OCI-LY3 (cell line): Measurements from ENCODE around the gene ZP1.

Source experiments
- H2AFZ ChIP-seq: fragments of 200-600, 300-600 bp; shearing (Covaris generic); 2 replicates; pipeline ENCODE4 v1.6.0; 2014; ENCODE audit warnings: antibody characterized with exemption, low read depth, low read length
- H3K27ac ChIP-seq: fragments of 200-600, 300-600 bp; sonication (generic); 2 replicates; pipeline ENCODE4 v1.5.1; 2014; ENCODE audit warnings: mild to moderate bottlenecking, low read length, moderate library complexity, mixed read lengths
- H3K27me3 ChIP-seq: fragments of 200-600, 300-600 bp; sonication (generic); 2 replicates; pipeline ENCODE4 v1.6.1; 2014; ENCODE audit warnings: low read depth, low read length, mixed read lengths
- H3K36me3 ChIP-seq: fragments of 200-600, 300-600 bp; sonication (generic); replicated peaks from 2 replicates; pipeline ENCODE3; 2014; ENCODE audit warnings: low read depth, low read length, mixed read lengths
- H3K4me1 ChIP-seq: fragments of 300-600, 200-600 bp; sonication (generic); 2 replicates; pipeline ENCODE4 v1.6.1; 2014; ENCODE audit warnings: low read length, mixed read lengths
- H3K4me2 ChIP-seq: fragments of 200-600, 300-600 bp; sonication (generic); 2 replicates; pipeline ENCODE4 v1.6.1; 2014; ENCODE audit warnings: low read length, mixed read lengths
- H3K4me3 ChIP-seq: fragments of 300-600, 200-600 bp; sonication (generic); 2 replicates; pipeline ENCODE4 v1.5.1; 2014; ENCODE audit warnings: antibody characterized with exemption, mild to moderate bottlenecking, low read length, moderate library complexity
- H3K79me2 ChIP-seq: fragments of 300-600, 200-600 bp; shearing (Covaris generic); 2 replicates; pipeline ENCODE4 v1.6.1; 2014; ENCODE audit warnings: mild to moderate bottlenecking, low read length, mixed read lengths
- H3K9ac ChIP-seq: fragments of 300-600, 200-600 bp; shearing (Covaris generic); 2 replicates; pipeline ENCODE4 v1.6.0; 2014; ENCODE audit warnings: mild to moderate bottlenecking, low read length, moderate library complexity
- H3K9me3 ChIP-seq: fragments of 200-600, 300-600 bp; shearing (Covaris generic); 2 replicates; pipeline ENCODE4 v1.6.1; 2014; ENCODE audit warnings: low read length, mixed read lengths; ENCODE audit not compliant: insufficient read depth
- H4K20me1 ChIP-seq: fragments of 200-600, 300-600 bp; sonication (generic); 2 replicates; pipeline ENCODE4 v1.6.1; 2016; ENCODE audit warnings: low read length, mixed read lengths; ENCODE audit not compliant: insufficient read depth
- EZH2phosphoT487 ChIP-seq: fragments of 200-600 bp; shearing (Covaris generic); IDR thresholded peaks from 2 replicates; pipeline ENCODE4 v1.6.1; 2018; ENCODE audit warnings: antibody characterized with exemption, mixed run types, low read depth
- TF ChIP-seq, protein P1 (sequence below): fragments of 200-600, 300-600 bp; sonication (generic); IDR thresholded peaks from 2 replicates; pipeline ENCODE4 v1.5.1; 2014; ENCODE audit warnings: antibody characterized with exemption, low read length, low read depth

ZP1 gene

DNA sequence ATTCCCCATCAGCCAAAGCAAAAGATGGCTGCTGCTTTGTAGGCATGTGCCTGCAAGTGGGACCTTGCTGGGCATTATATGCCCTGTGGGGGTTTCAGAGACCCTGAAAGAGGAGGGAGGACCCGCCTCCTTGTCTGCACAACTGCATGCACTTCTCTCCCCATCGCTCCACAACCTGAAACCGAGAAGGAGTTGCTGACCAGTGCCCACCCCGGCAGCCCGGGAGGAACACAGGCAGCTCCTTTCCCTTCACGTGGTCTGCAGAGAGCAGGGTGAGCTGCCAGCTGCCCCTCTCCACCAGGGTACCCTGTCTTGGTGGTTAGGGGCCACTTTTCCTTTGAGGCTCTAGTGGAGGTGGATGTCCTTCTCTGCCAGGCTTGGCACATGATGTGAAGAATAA is 55.6 kb downstream of the ZP1 start:
- H3K4me1 ChIP-seq: peaks cover 48% of the 10 kb centered on the region
- H3K9me3 ChIP-seq: no peaks in the 10 kb centered on the region
- H3K27me3 ChIP-seq: no peaks in the 10 kb centered on the region
- TF ChIP-seq, protein P1, sequence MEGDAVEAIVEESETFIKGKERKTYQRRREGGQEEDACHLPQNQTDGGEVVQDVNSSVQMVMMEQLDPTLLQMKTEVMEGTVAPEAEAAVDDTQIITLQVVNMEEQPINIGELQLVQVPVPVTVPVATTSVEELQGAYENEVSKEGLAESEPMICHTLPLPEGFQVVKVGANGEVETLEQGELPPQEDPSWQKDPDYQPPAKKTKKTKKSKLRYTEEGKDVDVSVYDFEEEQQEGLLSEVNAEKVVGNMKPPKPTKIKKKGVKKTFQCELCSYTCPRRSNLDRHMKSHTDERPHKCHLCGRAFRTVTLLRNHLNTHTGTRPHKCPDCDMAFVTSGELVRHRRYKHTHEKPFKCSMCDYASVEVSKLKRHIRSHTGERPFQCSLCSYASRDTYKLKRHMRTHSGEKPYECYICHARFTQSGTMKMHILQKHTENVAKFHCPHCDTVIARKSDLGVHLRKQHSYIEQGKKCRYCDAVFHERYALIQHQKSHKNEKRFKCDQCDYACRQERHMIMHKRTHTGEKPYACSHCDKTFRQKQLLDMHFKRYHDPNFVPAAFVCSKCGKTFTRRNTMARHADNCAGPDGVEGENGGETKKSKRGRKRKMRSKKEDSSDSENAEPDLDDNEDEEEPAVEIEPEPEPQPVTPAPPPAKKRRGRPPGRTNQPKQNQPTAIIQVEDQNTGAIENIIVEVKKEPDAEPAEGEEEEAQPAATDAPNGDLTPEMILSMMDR: no peak
- TF ChIP-seq EZH2phosphoT487: no peak
- no peak overlapping the region for H2AFZ ChIP-seq
- H3K27ac ChIP-seq: no peak overlapping the region
- no peak overlapping the region for H3K4me3 ChIP-seq
- H3K79me2 ChIP-seq: peaks cover 21% of the 10 kb centered on the region
- peaks cover 22% of the 10 kb centered on the region for H4K20me1 ChIP-seq
- peaks cover 46% of the 10 kb centered on the region for H3K36me3 ChIP-seq
- no peak overlapping the region for H3K9ac ChIP-seq
- H3K4me2 ChIP-seq: no peak overlapping the region

GRCh38 chr11:60923326-60923725 is 56.0 kb downstream of the ZP1 start:
- H3K4me3 ChIP-seq: peak overlapping the region; percentile 81
- H3K4me2 ChIP-seq: peak overlapping the region; percentile 95
- peaks cover 44% of the 10 kb centered on the region for H3K4me1 ChIP-seq
- H3K27me3 ChIP-seq: no peaks in the 10 kb centered on the region
- peaks cover 18% of the 10 kb centered on the region for H4K20me1 ChIP-seq
- H2AFZ ChIP-seq: no peak overlapping the region
- H3K9me3 ChIP-seq: no peaks in the 10 kb centered on the region
- H3K79me2 ChIP-seq: peaks cover 17% of the 10 kb centered on the region
- H3K9ac ChIP-seq: no peak overlapping the region
- no peak overlapping the region for H3K27ac ChIP-seq
- H3K36me3 ChIP-seq: peaks cover 42% of the 10 kb centered on the region
- no peak for TF ChIP-seq EZH2phosphoT487
- TF ChIP-seq, protein P1: peak; percentile 16; the same call in 1 of the 2 replicates

DNA sequence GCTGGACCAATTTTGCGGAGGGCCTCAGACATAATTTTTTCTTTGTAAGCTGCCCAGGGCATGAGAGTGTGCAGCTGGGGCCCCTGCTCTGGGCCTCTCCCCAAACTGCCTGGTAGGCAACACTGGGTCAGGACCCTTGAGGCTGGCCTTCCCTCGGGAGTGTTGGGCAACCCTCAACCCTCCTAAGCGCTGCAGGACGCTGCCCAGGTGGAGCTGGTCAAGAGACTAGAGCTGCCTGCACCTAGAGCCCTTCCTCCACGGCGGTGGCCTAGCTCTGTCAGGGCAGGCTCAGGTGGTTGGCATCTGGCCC is 56.4 kb downstream of the ZP1 start:
- no peak overlapping the region for H2AFZ ChIP-seq

GRCh38 chr11:60924110-60924905 is 57.0 kb downstream of the ZP1 start, which contains the start of gene TMEM132A:
Gene TMEM132A (plus strand): TSS chr11:60924460. CDS start chr11:60924634, 174 bp downstream.
- Histone ChIP-seq H3K4me3 (peak within 1 kb of the TSS; percentile 81), H3K9ac (peak within 1 kb of the TSS; percentile 68), H3K4me2 (peak within 1 kb of the TSS; percentile 95), H3K27ac (no peak within 1 kb of the TSS), H3K9me3 (no peaks in the 10 kb centered on the region), H3K27me3 (no peaks in the 10 kb centered on the region), H2AFZ (no peak within 1 kb of the TSS; the same call in 1 of the 2 replicates), H3K79me2 (peaks cover 7% of the 10 kb centered on the region), H3K36me3 (peaks cover 35% of the 10 kb centered on the region), H3K4me1 (peaks cover 34% of the 10 kb centered on the region), H4K20me1 (peaks cover 8% of the 10 kb centered on the region)
- TF ChIP-seq EZH2phosphoT487: no peak
- TF ChIP-seq, protein P1: no peak

More for the DNA sequence above, 56.4 kb downstream of the ZP1 start:
- H3K4me3 ChIP-seq: peak overlapping the region; percentile 81
- H3K9ac ChIP-seq: peak overlapping the region; percentile 68
- H3K27ac ChIP-seq: no peak overlapping the region
- H3K4me1 ChIP-seq: peaks cover 39% of the 10 kb centered on the region
- no peaks in the 10 kb centered on the region for H3K27me3 ChIP-seq
- TF ChIP-seq, protein P1: no peak
- peaks cover 14% of the 10 kb centered on the region for H4K20me1 ChIP-seq
- H3K79me2 ChIP-seq: peaks cover 12% of the 10 kb centered on the region
- H3K9me3 ChIP-seq: no peaks in the 10 kb centered on the region
- peaks cover 38% of the 10 kb centered on the region for H3K36me3 ChIP-seq
- H3K4me2 ChIP-seq: peak overlapping the region; percentile 95
